Smooth muscle cell (in vitro differentiated cells): Measurements from ENCODE around the gene PDZRN3. TPM values are rescaled to one million over a fixed set of nuclear protein-coding genes. Genes with fewer than 3 reads are reported as not detected.

Experiments used
- DNase-seq: peaks from one replicate; lab custom pipeline; 2025; ENCODE audit not compliant: unreplicated experiment; lab: John Stamatoyannopoulos, UW
- H2AFZ ChIP-seq: fragments of 200-600 bp; sonication (generic); 2 replicates; pipeline ENCODE4 v1.6.0; 2016; ENCODE audit warnings: antibody characterized with exemption, low read depth, mild to moderate bottlenecking
- H3F3A ChIP-seq: fragments of 200-600 bp; sonication (generic); 2 replicates; pipeline ENCODE4 v1.6.0; 2017; ENCODE audit warnings: antibody characterized with exemption, low read depth
- H3K27ac ChIP-seq: fragments of 200-600 bp; sonication (generic); 2 replicates; pipeline ENCODE4 v1.5.1; 2016; ENCODE audit warnings: low read depth, mild to moderate bottlenecking
- H3K27me3 ChIP-seq: fragments of 200-600 bp; sonication (generic); 2 replicates; pipeline ENCODE4 v1.6.1; 2016; ENCODE audit warnings: low read depth, mild to moderate bottlenecking
- H3K36me3 ChIP-seq: fragments of 200-600 bp; sonication (generic); 2 replicates; pipeline ENCODE4 v1.5.1; 2016; ENCODE audit warnings: low read depth
- H3K4me1 ChIP-seq: fragments of 200-600 bp; sonication (generic); 2 replicates; pipeline ENCODE4 v1.5.1; 2016; ENCODE audit warnings: low read depth
- H3K4me2 ChIP-seq: fragments of 200-600 bp; sonication (generic); 2 replicates; pipeline ENCODE4 v1.6.0; 2016; ENCODE audit warnings: mild to moderate bottlenecking
- H3K4me3 ChIP-seq: fragments of 200-600 bp; sonication (generic); 2 replicates; pipeline ENCODE4 v1.5.1; 2016; ENCODE audit warnings: mild to moderate bottlenecking
- H3K79me2 ChIP-seq: fragments of 200-600 bp; sonication (generic); 2 replicates; pipeline ENCODE4 v1.6.0; 2016; ENCODE audit warnings: low read depth, mild to moderate bottlenecking
- H3K9ac ChIP-seq: fragments of 200-600 bp; sonication (generic); 2 replicates; pipeline ENCODE4 v1.6.0; 2016; ENCODE audit warnings: low read depth
- H3K9me3 ChIP-seq: fragments of 200-600 bp; sonication (generic); replicated peaks from 2 replicates; pipeline ENCODE4 v1.5.1; 2016; ENCODE audit warnings: low read depth
- H4K20me1 ChIP-seq: fragments of 200-600 bp; sonication (generic); 2 replicates; pipeline ENCODE4 v1.6.0; 2016; ENCODE audit warnings: low read depth
- WGBS: methylation state at CpG from one replicate; pipeline ENCODE4 v1.1.7; 2016; ENCODE audit warnings: low lambda C conversion rate; 5-methylcytosine and 5-hydroxymethylcytosine counted together
- polyA plus RNA-seq: library from polyadenylated mRNA; unstranded; fragments of >200 nt; fragmentation: Nextera tagmentation; extraction: Ambion mirVana; gene quantifications from 2 replicates; pipeline ENCODE4 v1.2.1, GENCODE V29; 2016
- total RNA-seq: library from RNA; depleted of rRNA; stranded (reverse); fragments of >200 nt; gene quantifications from 2 replicates; pipeline ENCODE4 v1.2.3, GENCODE V29; 2014
- TF ChIP-seq, protein P1 (sequence below): fragments of 200-600 bp; sonication (generic); IDR thresholded peaks from 2 replicates; pipeline ENCODE4 v1.5.1; 2017; ENCODE audit warnings: borderline replicate concordance, mild to moderate bottlenecking, antibody characterized with exemption; ENCODE audit not compliant: insufficient read depth, poor library complexity, severe bottlenecking

PDZRN3 gene
- total and polyA plus RNA-seq, 2 experiments from 2014 or later: 99.5 to 128 TPM

DNA sequence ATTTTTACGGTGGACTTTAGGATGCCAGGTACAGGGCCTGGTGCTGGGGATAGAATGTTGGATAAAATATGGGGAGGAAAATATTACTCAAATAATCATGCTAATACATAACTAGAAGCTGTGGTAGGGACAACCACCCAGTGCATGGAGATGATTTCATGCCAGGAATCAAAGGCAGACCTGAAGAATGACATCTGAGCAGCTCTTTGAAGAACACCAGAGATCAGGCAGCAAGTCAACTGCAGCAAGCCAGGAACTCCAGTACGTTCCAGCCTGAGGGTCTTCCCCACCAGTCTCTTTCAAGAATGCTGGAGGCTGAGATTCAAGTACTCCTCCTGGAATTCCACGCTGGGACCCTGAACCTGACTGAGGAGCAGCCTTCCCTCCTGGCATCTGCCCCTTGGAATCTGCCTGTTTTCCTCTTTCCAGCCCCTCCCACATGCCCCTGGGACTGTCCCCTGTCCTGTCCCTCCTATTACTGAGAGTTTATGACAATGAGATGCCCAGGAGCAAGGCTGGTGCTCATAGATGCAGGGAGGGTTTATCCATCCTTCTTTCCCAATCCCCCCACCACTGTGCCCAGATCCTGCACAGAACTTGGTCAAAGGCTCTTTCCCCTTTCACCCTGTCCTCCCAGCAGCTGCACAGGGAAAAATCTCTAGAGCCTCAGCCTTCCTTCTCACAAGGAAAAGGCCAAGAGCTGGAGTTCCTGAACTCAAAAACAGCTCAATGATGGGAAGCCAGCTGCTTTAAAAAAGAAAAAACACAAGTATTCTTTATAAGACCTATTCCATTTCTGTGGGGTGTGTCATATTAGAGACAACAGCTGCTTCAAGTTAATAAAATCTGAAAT lies 68.0 kb downstream of the PDZRN3 start:
- no peak for DNase-seq
- peak overlapping the region; percentile 87 for H3K27ac ChIP-seq
- H3K79me2 ChIP-seq: peaks cover 87% of the 10 kb centered on the region

DNA sequence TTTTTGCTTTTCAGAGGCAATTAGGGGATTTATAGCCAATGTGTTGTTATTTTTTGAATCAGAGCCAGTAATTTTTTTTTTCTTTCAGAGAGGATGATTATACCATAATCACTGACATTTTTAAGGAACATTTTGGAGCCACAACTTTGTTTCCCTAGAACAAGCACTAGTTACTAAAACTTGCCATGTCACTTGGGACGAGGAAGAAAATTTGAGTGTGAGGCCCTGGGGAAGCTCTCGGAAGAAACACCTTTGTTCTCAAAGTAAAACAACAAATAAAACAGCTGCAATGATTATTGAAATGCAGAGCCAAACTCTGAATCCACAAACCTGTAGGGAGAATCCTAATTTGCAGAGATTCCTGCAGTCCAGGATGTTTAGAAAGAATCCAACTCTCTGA lies 69.7 kb downstream of the PDZRN3 start:
- Histone ChIP-seq H3F3A (peaks cover 30% of the 10 kb centered on the region), H3K4me3 (no peak overlapping the region), H3K9me3 (no peaks in the 10 kb centered on the region), H3K36me3 (no peaks in the 10 kb centered on the region), H3K4me2 (peak overlapping the region; percentile 84), H3K79me2 (peaks cover 87% of the 10 kb centered on the region), H3K9ac (no peak overlapping the region), H4K20me1 (peaks cover 95% of the 10 kb centered on the region), H3K27me3 (no peaks in the 10 kb centered on the region), H3K4me1 (peaks cover 47% of the 10 kb centered on the region), H2AFZ (no peak overlapping the region), H3K27ac (peak overlapping the region; percentile 28)
- no peak for DNase-seq
- TF ChIP-seq, protein P1, sequence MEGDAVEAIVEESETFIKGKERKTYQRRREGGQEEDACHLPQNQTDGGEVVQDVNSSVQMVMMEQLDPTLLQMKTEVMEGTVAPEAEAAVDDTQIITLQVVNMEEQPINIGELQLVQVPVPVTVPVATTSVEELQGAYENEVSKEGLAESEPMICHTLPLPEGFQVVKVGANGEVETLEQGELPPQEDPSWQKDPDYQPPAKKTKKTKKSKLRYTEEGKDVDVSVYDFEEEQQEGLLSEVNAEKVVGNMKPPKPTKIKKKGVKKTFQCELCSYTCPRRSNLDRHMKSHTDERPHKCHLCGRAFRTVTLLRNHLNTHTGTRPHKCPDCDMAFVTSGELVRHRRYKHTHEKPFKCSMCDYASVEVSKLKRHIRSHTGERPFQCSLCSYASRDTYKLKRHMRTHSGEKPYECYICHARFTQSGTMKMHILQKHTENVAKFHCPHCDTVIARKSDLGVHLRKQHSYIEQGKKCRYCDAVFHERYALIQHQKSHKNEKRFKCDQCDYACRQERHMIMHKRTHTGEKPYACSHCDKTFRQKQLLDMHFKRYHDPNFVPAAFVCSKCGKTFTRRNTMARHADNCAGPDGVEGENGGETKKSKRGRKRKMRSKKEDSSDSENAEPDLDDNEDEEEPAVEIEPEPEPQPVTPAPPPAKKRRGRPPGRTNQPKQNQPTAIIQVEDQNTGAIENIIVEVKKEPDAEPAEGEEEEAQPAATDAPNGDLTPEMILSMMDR: no peak
- WGBS: 57% methylated on average over 2 of the region's 2 CpGs

More for the DNA sequence above, 68.0 kb downstream of the PDZRN3 start:
- Histone ChIP-seq H3K4me1 (peaks cover 50% of the 10 kb centered on the region), H2AFZ (no peak overlapping the region), H4K20me1 (peaks cover 96% of the 10 kb centered on the region), H3K4me3 (no peak overlapping the region), H3K9ac (no peak overlapping the region), H3K27me3 (no peaks in the 10 kb centered on the region), H3K9me3 (no peaks in the 10 kb centered on the region), H3K36me3 (no peaks in the 10 kb centered on the region), H3K4me2 (peak overlapping the region; percentile 84), H3F3A (peaks cover 34% of the 10 kb centered on the region)
- 50% methylated on average over 3 of the region's 3 CpGs for WGBS
- TF ChIP-seq, protein P1: no peak

DNA sequence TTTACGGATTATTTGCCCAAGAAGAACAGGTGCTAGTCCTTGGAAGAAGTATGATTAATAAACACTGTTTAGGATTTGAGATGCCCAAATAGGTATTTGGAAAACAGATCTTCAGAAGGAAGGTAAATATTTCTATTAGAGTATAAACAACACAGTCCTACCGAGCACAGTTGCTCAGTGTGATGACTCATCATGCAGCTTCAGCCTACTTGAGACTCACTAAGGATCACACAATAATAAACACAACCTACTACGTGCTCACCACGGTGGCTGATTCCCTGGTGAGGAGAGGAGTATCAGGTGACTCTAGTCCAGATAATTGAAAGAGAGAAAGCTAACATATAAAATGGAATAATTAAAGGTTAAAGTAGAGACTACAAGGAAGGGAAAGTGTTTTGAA lies 72.0 kb downstream of the PDZRN3 start:
- H2AFZ ChIP-seq: no peak overlapping the region
- no peaks in the 10 kb centered on the region for H3K9me3 ChIP-seq
- DNase-seq: no peak
- peaks cover 40% of the 10 kb centered on the region for H3K4me1 ChIP-seq
- H3K9ac ChIP-seq: no peak overlapping the region
- H3K79me2 ChIP-seq: peaks cover 91% of the 10 kb centered on the region
- no peak overlapping the region for H3K4me2 ChIP-seq
- peak overlapping the region; percentile 48 for H3K27ac ChIP-seq
- 24% methylated on average over 4 of the region's 4 CpGs for WGBS
- H3K4me3 ChIP-seq: no peak overlapping the region
- TF ChIP-seq, protein P1: no peak
- H3K27me3 ChIP-seq: no peaks in the 10 kb centered on the region
- H4K20me1 ChIP-seq: peaks cover 95% of the 10 kb centered on the region
- H3K36me3 ChIP-seq: no peaks in the 10 kb centered on the region
- H3F3A ChIP-seq: peaks cover 17% of the 10 kb centered on the region
